PC-3 (cell line): ENCODE data around the gene GDF7. TPM values are rescaled to one million over a fixed set of nuclear protein-coding genes. Genes with fewer than 3 reads are reported as not detected.

ENCODE experiments used
- ATAC-seq: fragments of 200-7000 bp; cut with Tn5 transposase; 2 replicates; pipeline ENCODE4 v1.9.1; 2020; ENCODE audit warnings: mild to moderate bottlenecking, moderate library complexity
- BruUV-seq: library from RNA; stranded (reverse); fragments of 400-500 nt; replicated peaks from 2 replicates; lab custom pipeline; 2021; lab: Mats Ljungman, UMichigan
- CTCF ChIA-PET: fragments of 300-600 bp; sonication (Branson Sonifier 250); formaldehyde crosslinking; loops from one replicate; lab custom pipeline; 2022; ENCODE audit warnings: antibody characterized with exemption; lab: Charles Lee
- POLR2A ChIA-PET: fragments of 300-600 bp; sonication (Branson Sonifier 250); formaldehyde crosslinking; loops from one replicate; lab custom pipeline; 2022; ENCODE audit warnings: antibody characterized with exemption; ENCODE audit not compliant: unreplicated experiment; lab: Charles Lee
- DNase-seq: peaks from one replicate; pipeline ENCODE4 v3.0.0-alpha.2; 2015
- H2AFZ ChIP-seq: fragments of 300-600 bp; sonication (generic); 2 replicates; pipeline ENCODE4 v1.6.0; 2016; ENCODE audit warnings: antibody characterized with exemption, low read length
- H3F3A ChIP-seq: fragments of 300-600 bp; sonication (generic); one replicate; pipeline ENCODE4 v1.6.0; 2017; ENCODE audit warnings: antibody characterized with exemption, low read length, control low read depth, mild to moderate bottlenecking; ENCODE audit not compliant: unreplicated experiment
- H3K27ac ChIP-seq: fragments of 300-600 bp; sonication (generic); 2 replicates; pipeline ENCODE4 v1.5.1; 2016; ENCODE audit warnings: mild to moderate bottlenecking, low read length
- H3K27me3 ChIP-seq: fragments of 300-600 bp; sonication (generic); 2 replicates; pipeline ENCODE4 v1.6.1; 2016; ENCODE audit warnings: low read length, mixed read lengths
- H3K36me3 ChIP-seq: fragments of 300-600 bp; sonication (generic); 2 replicates; pipeline ENCODE4 v1.6.1; 2016; ENCODE audit warnings: low read depth, mixed run types, low read length, mixed read lengths
- H3K4me1 ChIP-seq: fragments of 300-600 bp; sonication (generic); 2 replicates; pipeline ENCODE4 v1.5.1; 2016; ENCODE audit warnings: low read length; ENCODE audit not compliant: insufficient read depth
- H3K4me2 ChIP-seq: fragments of 300-600 bp; sonication (generic); 2 replicates; pipeline ENCODE4 v1.6.0; 2016; ENCODE audit warnings: low read length
- H3K4me3 ChIP-seq: fragments of 300-600 bp; sonication (generic); 2 replicates; pipeline ENCODE4 v1.5.1; 2016; ENCODE audit warnings: mild to moderate bottlenecking, low read length, mixed read lengths
- H3K79me2 ChIP-seq: fragments of 300-600 bp; sonication (generic); 2 replicates; pipeline ENCODE4 v1.6.1; 2017; ENCODE audit warnings: low read length, mixed read lengths
- H3K9ac ChIP-seq: fragments of 300-600 bp; sonication (generic); 2 replicates; pipeline ENCODE4 v1.6.0; 2016; ENCODE audit warnings: mild to moderate bottlenecking, low read length
- H3K9me2 ChIP-seq: fragments of 300-600 bp; sonication (generic); replicated peaks from 2 replicates; pipeline ENCODE4 v1.6.1; 2016; ENCODE audit warnings: mixed run types, low read length, mixed read lengths
- H3K9me3 ChIP-seq: fragments of 300-600 bp; sonication (generic); 2 replicates; pipeline ENCODE4 v1.6.1; 2016; ENCODE audit warnings: low read length, mixed read lengths
- H4K20me1 ChIP-seq: fragments of 300-600 bp; sonication (generic); 2 replicates; pipeline ENCODE4 v1.6.1; 2016; ENCODE audit warnings: low read length, mixed read lengths
- EZH2 ChIP-seq: fragments of 300-600 bp; sonication (generic); IDR thresholded peaks from one replicate; pipeline ENCODE4 v1.6.1; 2017; ENCODE audit warnings: antibody characterized with exemption, mild to moderate bottlenecking, low read length; ENCODE audit not compliant: unreplicated experiment
- EZH2phosphoT487 ChIP-seq: fragments of 300-600 bp; sonication (generic); IDR thresholded peaks from 2 replicates; pipeline ENCODE4 v1.6.1; 2018; ENCODE audit warnings: mild to moderate bottlenecking, antibody characterized with exemption, low read length, borderline replicate concordance
- intact Hi-C: fragments of 100-400 bp; cut with micrococcal nuclease; formaldehyde crosslinking; loops from 2 replicates; pipeline ENCODE4 v1.9.0; 2023
- total RNA-seq: library from RNA; depleted of rRNA; stranded (reverse); fragments of >200 nt; gene quantifications from 2 replicates; pipeline ENCODE4 v1.2.3, GENCODE V29; 2014
- TF ChIP-seq, protein P1 (sequence below): fragments of 300-600 bp; sonication (generic); conservative IDR thresholded peaks from 2 replicates; pipeline ENCODE4 v1.5.1; 2017; ENCODE audit warnings: antibody characterized with exemption, low read depth, mild to moderate bottlenecking, low read length

The GDF7 gene
- total RNA-seq, 1 experiment from 2014 or later = 0.04 TPM

DNA sequence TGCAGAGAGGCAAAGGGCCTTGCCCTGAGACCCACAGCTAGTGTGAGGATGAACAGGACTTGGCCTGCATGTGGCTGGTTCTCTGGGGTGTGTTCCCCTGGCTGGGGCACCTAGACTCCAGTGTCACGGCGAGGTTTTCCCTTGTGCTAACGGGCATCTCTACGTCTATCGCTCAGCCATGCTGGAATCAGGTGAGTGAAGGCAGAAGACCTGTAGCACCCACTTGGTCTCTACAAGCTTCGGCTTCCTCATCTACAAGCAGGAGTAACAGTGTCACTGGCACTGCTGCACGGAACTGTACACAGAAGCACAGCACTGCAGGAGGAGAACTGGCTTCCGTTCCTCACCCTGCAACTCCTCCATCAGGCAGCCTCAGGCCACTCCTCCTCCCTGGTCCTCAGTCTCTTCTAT lies 46.7 kb upstream of the GDF7 start:
- CTCF ChIA-PET = no interaction called here
- no peak overlapping the region for H3K27ac ChIP-seq
- POLR2A ChIA-PET = no interaction called here

DNA sequence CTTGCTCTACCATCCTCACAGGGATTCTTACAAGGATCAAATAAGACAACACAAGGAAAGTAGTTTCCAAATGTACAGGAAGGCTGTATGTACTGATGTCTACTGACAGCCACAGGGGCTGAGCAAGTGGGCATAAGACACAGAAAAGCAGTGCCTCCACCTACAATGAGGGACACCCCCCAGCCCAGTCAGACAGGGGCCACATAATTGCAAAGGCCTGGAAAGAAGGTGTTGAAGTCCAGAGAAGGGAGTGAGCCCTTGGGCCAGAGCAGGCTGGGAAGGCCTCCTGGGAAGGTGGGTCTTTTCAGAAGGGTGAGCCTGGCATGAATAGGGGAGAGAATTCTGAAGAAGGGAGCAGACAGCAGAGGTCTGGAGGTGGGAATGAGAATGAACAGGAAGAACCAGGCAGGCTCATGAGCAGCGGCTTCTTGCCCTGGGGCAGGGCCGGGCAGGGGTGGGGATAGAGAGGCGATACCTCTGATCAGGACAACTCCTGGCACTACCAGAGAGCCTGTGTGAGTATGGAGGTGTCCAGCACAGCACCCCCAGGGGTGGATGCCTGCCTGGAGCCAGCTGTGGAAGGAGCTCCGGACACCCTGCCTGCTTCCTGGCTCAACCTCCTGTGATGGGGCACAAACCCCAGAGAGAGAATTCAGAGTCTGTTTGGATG lies 46.1 kb upstream of the GDF7 start:
- DNase-seq (no peak), ATAC-seq (no peak)
- POLR2A ChIA-PET = no interaction called here
- no peak overlapping the region for H3K27ac ChIP-seq
- no peaks in the 10 kb centered on the region for H3K36me3 ChIP-seq
- no TSS peak for BruUV-seq
- H3K9me3 ChIP-seq = no peaks in the 10 kb centered on the region
- H3K4me1 ChIP-seq = peaks cover 15% of the 10 kb centered on the region
- no peaks in the 10 kb centered on the region for H4K20me1 ChIP-seq
- H3K9me2 ChIP-seq = no peaks in the 10 kb centered on the region
- H3K4me2 ChIP-seq = no peak overlapping the region
- TF ChIP-seq EZH2phosphoT487 (no peak), EZH2 (no peak)
- TF ChIP-seq, protein P1, sequence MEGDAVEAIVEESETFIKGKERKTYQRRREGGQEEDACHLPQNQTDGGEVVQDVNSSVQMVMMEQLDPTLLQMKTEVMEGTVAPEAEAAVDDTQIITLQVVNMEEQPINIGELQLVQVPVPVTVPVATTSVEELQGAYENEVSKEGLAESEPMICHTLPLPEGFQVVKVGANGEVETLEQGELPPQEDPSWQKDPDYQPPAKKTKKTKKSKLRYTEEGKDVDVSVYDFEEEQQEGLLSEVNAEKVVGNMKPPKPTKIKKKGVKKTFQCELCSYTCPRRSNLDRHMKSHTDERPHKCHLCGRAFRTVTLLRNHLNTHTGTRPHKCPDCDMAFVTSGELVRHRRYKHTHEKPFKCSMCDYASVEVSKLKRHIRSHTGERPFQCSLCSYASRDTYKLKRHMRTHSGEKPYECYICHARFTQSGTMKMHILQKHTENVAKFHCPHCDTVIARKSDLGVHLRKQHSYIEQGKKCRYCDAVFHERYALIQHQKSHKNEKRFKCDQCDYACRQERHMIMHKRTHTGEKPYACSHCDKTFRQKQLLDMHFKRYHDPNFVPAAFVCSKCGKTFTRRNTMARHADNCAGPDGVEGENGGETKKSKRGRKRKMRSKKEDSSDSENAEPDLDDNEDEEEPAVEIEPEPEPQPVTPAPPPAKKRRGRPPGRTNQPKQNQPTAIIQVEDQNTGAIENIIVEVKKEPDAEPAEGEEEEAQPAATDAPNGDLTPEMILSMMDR = no peak
- intact Hi-C loops = no loop called here
- no peaks in the 10 kb centered on the region for H3K79me2 ChIP-seq
- no peak overlapping the region for H3K9ac ChIP-seq
- H3K27me3 ChIP-seq = no peaks in the 10 kb centered on the region
- CTCF ChIA-PET = no interaction called here
- no peak overlapping the region for H3K4me3 ChIP-seq
- no peaks in the 10 kb centered on the region for H3F3A ChIP-seq
- H2AFZ ChIP-seq = no peak overlapping the region

More for the DNA sequence above, 46.7 kb upstream of the GDF7 start:
- Histone ChIP-seq H3K9ac (no peak overlapping the region), H3K9me2 (no peaks in the 10 kb centered on the region), H3F3A (no peaks in the 10 kb centered on the region), H3K4me3 (no peak overlapping the region), H3K27me3 (no peaks in the 10 kb centered on the region), H3K4me2 (no peak overlapping the region), H3K9me3 (no peaks in the 10 kb centered on the region), H4K20me1 (no peaks in the 10 kb centered on the region), H3K79me2 (no peaks in the 10 kb centered on the region), H2AFZ (no peak overlapping the region), H3K36me3 (no peaks in the 10 kb centered on the region), H3K4me1 (peaks cover 15% of the 10 kb centered on the region)
- BruUV-seq = no TSS peak
- TF ChIP-seq, protein P1 = no peak
- TF ChIP-seq EZH2phosphoT487 = no peak
- no peak for TF ChIP-seq EZH2
- intact Hi-C loops = no loop called here
- no peak for ATAC-seq
- no peak for DNase-seq

DNA sequence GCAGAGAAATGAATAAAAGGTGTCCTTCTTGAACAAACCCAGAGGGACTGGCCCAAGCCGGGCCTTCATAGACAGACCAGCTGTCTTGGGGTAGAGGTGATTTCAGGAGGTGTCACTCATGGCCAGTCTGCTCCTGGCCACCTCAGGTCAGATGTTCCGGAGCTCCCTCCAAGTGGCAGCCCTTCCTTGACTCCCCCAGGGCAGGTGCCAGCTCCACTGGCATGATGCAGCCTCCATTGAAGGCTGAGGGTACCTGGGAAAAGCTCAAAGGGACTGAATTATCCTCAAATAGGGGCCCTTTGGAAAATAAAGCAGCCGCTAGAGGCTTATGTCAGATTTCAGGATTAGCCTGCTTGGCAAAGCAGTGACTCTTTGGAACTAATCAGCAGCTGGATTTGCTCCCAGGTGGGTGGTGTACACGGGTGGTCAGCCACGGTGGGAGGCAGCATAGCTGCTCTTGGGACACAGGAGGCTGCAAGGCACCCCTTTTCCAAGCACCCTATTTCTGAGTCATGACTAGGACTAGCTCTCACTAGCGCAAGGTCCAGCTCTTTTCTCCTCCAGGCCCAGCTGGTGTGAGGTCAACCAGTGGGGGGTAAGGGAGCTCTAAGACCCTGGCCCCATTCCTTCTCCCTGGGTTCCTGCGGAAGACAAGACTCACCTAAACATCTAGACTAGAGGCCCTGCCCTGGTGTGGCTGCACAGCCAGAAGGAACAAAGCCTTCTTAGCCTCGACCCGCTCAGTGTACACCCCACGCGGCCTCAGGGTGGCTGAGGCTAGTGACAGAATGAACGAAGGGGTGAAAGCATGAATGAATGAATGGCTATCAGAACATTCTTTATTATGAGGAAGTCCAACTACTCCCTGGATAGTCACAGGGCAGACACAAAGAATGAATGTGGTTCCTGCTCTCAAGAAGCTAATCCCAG lies 45.3 kb upstream of the GDF7 start:
- no peaks in the 10 kb centered on the region for H3K79me2 ChIP-seq
- H3K4me2 ChIP-seq = no peak overlapping the region
- H3K9me3 ChIP-seq = no peaks in the 10 kb centered on the region
- POLR2A ChIA-PET = no interaction called here
- no peak overlapping the region for H3K9ac ChIP-seq
- TF ChIP-seq, protein P1 = no peak
- TF ChIP-seq EZH2phosphoT487 (no peak), EZH2 (no peak)
- DNase-seq (no peak), ATAC-seq (no peak)
- no peaks in the 10 kb centered on the region for H3F3A ChIP-seq
- H3K27ac ChIP-seq = no peak overlapping the region
- H2AFZ ChIP-seq = no peak overlapping the region
- intact Hi-C loops = no loop called here
- CTCF ChIA-PET = no interaction called here
- H3K27me3 ChIP-seq = no peaks in the 10 kb centered on the region
- H3K9me2 ChIP-seq = no peaks in the 10 kb centered on the region
- no peak overlapping the region for H3K4me3 ChIP-seq
- no peaks in the 10 kb centered on the region for H3K36me3 ChIP-seq
- H4K20me1 ChIP-seq = no peaks in the 10 kb centered on the region
- peaks cover 15% of the 10 kb centered on the region for H3K4me1 ChIP-seq
- no TSS peak for BruUV-seq
